ENCODE data around the gene TEDC1. TPM values are rescaled to one million over a fixed set of nuclear protein-coding genes. Genes with fewer than 3 reads are reported as not detected.

The TEDC1 gene
- total RNA-seq, 4 donors from 2014 or later, result 5.5 to 20.4 (median 14.2) TPM

DNA sequence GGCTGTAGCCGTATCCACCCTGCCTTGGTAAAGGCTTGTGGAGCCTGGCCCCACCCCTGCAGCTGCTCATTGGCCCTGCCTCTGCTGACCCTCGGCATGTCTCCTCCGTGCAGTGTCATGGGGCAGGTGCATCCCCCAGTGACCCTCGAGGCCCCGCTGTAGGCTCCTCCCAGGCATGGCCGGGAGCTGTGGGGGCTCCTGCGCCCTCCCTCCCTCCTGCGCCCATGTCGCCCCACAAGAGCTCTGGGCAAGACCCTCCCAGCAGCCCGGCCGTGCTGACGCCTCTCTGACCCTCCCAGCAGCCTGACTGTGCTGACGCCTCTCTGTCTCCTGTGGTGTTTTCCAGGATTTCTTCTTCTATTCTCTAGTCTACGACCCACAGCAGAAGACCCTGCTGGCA, 37.2 kb upstream of the TEDC1 start:
- no peak for DNase-seq (ENCODE audit: low spot score in 2 of 2)
- Histone ChIP-seq H3K36me3 (peaks cover 0 to 96% (median 0%) of the 10 kb centered on the region in 3 donors), H3K4me1 (peaks cover 0 to 6% (median 3%) of the 10 kb centered on the region in 4 donors), H3K27ac (no peak overlapping the region), H3K9me3 (no peaks in the 10 kb centered on the region), H3K4me3 (no peak overlapping the region), H3K27me3 (no peaks in the 10 kb centered on the region)
- no peak for TF ChIP-seq EP300 (IDR thresholded peaks at IDR 0.05)
- TF ChIP-seq, protein P1, sequence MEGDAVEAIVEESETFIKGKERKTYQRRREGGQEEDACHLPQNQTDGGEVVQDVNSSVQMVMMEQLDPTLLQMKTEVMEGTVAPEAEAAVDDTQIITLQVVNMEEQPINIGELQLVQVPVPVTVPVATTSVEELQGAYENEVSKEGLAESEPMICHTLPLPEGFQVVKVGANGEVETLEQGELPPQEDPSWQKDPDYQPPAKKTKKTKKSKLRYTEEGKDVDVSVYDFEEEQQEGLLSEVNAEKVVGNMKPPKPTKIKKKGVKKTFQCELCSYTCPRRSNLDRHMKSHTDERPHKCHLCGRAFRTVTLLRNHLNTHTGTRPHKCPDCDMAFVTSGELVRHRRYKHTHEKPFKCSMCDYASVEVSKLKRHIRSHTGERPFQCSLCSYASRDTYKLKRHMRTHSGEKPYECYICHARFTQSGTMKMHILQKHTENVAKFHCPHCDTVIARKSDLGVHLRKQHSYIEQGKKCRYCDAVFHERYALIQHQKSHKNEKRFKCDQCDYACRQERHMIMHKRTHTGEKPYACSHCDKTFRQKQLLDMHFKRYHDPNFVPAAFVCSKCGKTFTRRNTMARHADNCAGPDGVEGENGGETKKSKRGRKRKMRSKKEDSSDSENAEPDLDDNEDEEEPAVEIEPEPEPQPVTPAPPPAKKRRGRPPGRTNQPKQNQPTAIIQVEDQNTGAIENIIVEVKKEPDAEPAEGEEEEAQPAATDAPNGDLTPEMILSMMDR (IDR thresholded peaks at IDR 0.05), result no peak
- TF ChIP-seq POLR2A (IDR thresholded peaks at IDR 0.05), result no peak
- WGBS, 2 donors, result 85 to 87% methylated on average over 14 of the region's 14 CpGs

DNA sequence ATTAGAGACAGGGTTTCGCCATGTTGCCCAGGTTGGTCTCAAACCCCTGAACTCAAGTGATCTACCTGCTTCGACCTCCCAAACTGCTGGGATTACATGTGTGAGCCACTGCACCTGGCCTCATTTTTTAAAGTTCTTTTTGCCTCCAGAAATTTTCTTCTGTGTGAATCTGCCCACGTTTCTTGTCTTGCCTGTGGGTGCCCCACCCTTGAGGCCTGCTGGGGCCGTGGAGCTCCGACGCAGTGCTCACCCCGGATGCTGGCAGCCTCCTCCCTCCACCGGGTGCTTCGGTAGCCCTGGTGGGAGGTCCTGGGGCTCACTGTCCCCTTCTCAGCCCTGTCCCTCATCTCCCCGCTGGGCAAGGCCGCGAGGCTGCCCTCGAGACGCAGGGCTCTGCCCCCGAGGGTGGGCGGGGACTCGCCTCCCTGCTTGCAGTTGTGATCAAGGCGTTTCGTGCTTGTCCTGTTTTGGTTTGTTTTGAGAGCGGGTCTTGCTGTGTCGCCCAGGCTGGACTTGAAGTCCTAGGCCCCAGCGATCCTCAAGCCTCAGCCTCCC, 35.9 kb upstream of the TEDC1 start:
- DNase-seq (ENCODE audit: low spot score in 2 of 2), result no peak
- H3K4me1 ChIP-seq, result no peaks in the 10 kb centered on the region
- TF ChIP-seq POLR2A (IDR thresholded peaks at IDR 0.05) (no peak), EP300 (IDR thresholded peaks at IDR 0.05) (no peak)
- H3K9me3 ChIP-seq, result no peaks in the 10 kb centered on the region
- H3K4me3 ChIP-seq, result no peak overlapping the region
- no peaks in the 10 kb centered on the region for H3K27me3 ChIP-seq
- no peak overlapping the region for H3K27ac ChIP-seq
- WGBS, 2 donors, result 80 to 88% methylated on average over 15 to 22 of the region's 22 CpGs
- peaks cover 0 to 88% (median 0%) of the 10 kb centered on the region in 3 donors for H3K36me3 ChIP-seq

DNA sequence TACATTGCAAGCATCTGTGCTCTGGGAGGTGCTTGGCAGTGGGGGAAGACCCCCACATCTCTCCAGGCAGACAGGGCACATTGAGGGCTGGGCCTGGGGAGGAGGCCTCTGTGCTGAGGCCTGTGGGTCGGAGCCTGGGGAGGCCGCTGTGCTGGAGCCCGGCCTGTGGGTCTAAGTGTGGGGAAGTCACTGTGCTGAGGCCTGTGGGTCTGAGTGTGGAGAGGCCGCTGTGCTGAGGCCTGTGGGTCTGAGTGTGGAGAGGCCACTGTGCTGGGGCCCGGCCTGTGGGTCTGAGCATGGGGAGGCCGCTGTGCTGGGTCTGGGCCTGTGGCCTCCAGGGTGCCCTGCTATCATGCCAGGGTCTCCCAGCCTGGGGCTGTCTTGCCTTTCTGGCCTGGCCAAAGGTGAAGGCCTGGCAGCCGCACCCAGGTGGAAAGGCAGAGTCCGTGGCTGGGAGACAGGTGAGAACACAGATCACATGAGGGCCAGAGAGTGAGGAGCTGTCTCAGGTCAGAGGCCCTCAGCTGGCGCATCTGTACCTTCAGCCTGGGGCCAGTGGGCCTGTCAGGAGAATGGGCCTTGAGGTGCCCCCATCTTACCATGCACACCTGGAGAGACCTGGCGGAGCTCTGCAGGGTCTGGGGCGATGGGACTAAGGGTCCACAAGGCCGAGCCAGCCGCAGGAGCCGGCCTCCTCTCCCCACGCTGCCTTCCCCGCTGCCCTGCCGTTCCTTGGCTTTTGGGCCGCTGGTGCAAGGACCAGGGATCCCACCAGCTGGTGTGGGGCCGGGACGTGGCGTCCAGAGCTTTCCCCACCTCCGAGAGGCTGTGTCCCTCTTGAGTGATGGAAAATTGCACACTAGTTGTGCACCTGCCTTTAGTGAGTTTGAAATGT, 35.0 kb upstream of the TEDC1 start:
- Histone ChIP-seq H3K36me3 (peaks cover 0 to 88% (median 5%) of the 10 kb centered on the region in 3 donors), H3K9me3 (no peaks in the 10 kb centered on the region), H3K27ac (no peak overlapping the region), H3K4me1 (no peaks in the 10 kb centered on the region), H3K4me3 (no peak overlapping the region), H3K27me3 (no peaks in the 10 kb centered on the region)
- DNase-seq (ENCODE audit: low spot score in 2 of 2), result no peak
- TF ChIP-seq, protein P1 (IDR thresholded peaks at IDR 0.05), result no peak
- TF ChIP-seq POLR2A (IDR thresholded peaks at IDR 0.05) (no peak), EP300 (IDR thresholded peaks at IDR 0.05) (no peak)
- WGBS, 2 donors, result 87 to 88% methylated on average over 19 to 22 of the region's 22 CpGs

DNA sequence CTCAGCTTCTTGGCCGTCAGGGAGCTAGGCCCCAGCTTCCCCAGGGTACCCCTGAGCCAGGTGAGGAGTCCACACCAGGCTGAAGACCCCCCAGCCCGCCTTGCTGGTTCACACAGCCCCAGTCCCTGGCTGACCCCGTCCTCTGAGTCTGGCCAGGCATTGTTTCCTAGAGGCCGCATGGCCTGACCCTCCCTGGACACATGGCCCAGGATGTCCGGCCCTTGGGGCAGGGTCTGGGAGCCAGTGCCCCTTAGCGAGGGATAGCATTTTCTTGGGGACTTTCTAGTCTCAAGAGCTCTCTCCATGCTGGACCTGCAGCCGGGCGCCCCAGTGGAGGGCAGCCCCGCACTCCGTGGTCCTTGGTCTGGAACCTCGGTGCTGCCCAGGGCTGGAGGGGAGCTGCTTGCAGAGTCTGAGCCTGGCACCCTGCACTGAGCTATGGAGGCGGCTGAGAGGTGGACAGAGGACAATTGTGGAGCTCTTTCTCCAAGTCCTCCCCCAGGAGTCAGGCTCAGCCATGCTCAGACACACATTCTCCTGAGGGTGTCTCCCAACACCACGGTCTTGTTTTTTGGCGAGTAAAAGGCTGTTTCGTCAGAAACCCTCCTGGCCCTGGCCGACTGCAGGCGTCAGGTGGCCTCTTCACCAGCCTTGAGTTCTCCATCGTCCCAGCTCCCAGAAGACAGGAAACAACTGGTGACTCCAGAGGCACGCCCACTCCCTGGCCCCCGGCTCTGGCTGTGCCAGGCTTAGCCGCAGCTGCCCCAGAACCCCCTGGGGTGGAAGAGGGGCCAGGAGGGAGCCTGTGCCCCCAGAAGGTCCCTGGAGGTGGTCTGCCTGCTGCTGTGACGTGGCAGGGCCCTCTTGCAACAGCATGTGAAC, 34.1 kb upstream of the TEDC1 start:
- H3K36me3 ChIP-seq, result peaks cover 0 to 89% (median 7%) of the 10 kb centered on the region in 3 donors
- TF ChIP-seq POLR2A (IDR thresholded peaks at IDR 0.05) (no peak), EP300 (IDR thresholded peaks at IDR 0.05) (no peak)
- TF ChIP-seq, protein P1 (IDR thresholded peaks at IDR 0.05), result peak in 1 of 5 experiments; percentile 22
- no peaks in the 10 kb centered on the region for H3K4me1 ChIP-seq
- peak overlapping the region in 1 of 4 donors; percentile 52 for H3K27ac ChIP-seq
- H3K9me3 ChIP-seq, result no peaks in the 10 kb centered on the region
- H3K4me3 ChIP-seq, result no peak overlapping the region
- WGBS, 2 donors, result 66 to 67% methylated on average over 17 to 20 of the region's 22 CpGs
- DNase-seq (ENCODE audit: low spot score in 2 of 2), result no peak
- H3K27me3 ChIP-seq, result no peaks in the 10 kb centered on the region

DNA sequence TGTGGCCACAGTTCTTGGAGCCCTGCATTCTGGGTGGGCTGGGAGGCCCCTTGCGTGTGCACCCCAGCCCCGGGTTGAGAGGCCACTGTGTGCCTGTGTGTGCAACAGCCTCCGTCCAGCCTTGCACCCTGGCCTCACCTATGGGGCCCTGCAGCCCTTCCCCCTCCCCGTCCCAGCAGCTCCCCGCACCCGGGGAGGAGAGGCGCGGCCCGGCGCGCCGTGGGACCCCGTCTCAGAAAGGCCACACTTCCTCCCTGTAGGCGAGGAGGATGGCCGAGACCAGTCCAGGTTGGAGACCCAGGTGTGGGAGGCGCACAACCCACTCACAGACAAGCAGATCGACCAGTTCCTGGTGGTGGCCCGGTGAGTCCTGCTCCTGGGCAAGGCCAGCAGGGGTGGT, 33.0 kb upstream of the TEDC1 start:
- Histone ChIP-seq H3K4me3 (no peak overlapping the region), H3K4me1 (no peaks in the 10 kb centered on the region), H3K27me3 (no peaks in the 10 kb centered on the region), H3K9me3 (no peaks in the 10 kb centered on the region), H3K36me3 (peaks cover 0 to 89% (median 7%) of the 10 kb centered on the region in 3 donors), H3K27ac (no peak overlapping the region)
- DNase-seq (ENCODE audit: low spot score in 2 of 2), result no peak
- TF ChIP-seq, protein P1 (IDR thresholded peaks at IDR 0.05), result no peak
- TF ChIP-seq POLR2A (IDR thresholded peaks at IDR 0.05) (no peak), EP300 (IDR thresholded peaks at IDR 0.05) (no peak)
- 79 to 89% methylated on average over 13 to 18 of the region's 18 CpGs for WGBS, 2 donors
